NT2/D1 (cell line): ENCODE results near the gene ELOVL1.

Source experiments
- SUZ12 ChIP-seq: IDR thresholded peaks from 2 replicates; pipeline ENCODE4 v1.6.1; 2011; ENCODE audit not compliant: insufficient read length, insufficient read depth; ENCODE audit errors: extremely low read depth
- ZNF274 ChIP-seq: IDR thresholded peaks from 2 replicates; pipeline ENCODE4 v1.6.1; 2011; ENCODE audit warnings: mild to moderate bottlenecking, low read depth, low read length

- no peak for TF ChIP-seq SUZ12
- TF ChIP-seq ZNF274, result no peak
Observed at GRCh38 chr1:43395523-43395922, 27.7 kb upstream of the ELOVL1 start.
